Naive B cell (primary cell): ENCODE data around the gene CLSTN2. TPM values are rescaled to one million over a fixed set of nuclear protein-coding genes. Genes with fewer than 3 reads are reported as not detected.

ENCODE experiments used
- ATAC-seq, 2 donors: fragments of 150-1000 bp; cut with Tn5 transposase; 2 replicates each; pipeline ENCODE4 v1.10.0; 2021; ENCODE audit warnings: low read depth in 2 of 2, mild to moderate bottlenecking in 2 of 2, moderate library complexity in 2 of 2
- DNase-seq: peaks from one replicate; pipeline ENCODE4 v3.0.0; 2022
- H3K27ac Mint-ChIP-seq, 6 donors: one replicate each; pipeline ENCODE4 v1.8.0; 2020 to 2022; ENCODE audit warnings: mild to moderate bottlenecking in 6 of 6, mixed read lengths in 6 of 6, moderate library complexity in 5 of 6, inconsistent platforms in 2 of 6
- H3K27me3 Mint-ChIP-seq, 3 donors: one replicate each; pipeline ENCODE4 v1.8.0; 2021 to 2022; ENCODE audit warnings: mixed read lengths in 3 of 3, mild to moderate bottlenecking in 1 of 3
- H3K36me3 Mint-ChIP-seq, 2 donors: one replicate each; pipeline ENCODE4 v1.8.0; 2020 to 2022; ENCODE audit warnings: mixed read lengths in 2 of 2, inconsistent platforms in 1 of 2, mild to moderate bottlenecking in 1 of 2
- H3K4me1 Mint-ChIP-seq, 3 donors: one replicate each; pipeline ENCODE4 v1.8.0; 2020 to 2022; ENCODE audit warnings: mixed read lengths in 3 of 3, inconsistent platforms in 1 of 3, mild to moderate bottlenecking in 1 of 3, moderate library complexity in 1 of 3
- H3K4me3 Mint-ChIP-seq, 8 donors: one replicate each; pipeline ENCODE4 v1.8.0; 2020 to 2022; ENCODE audit warnings: mild to moderate bottlenecking in 8 of 8, mixed read lengths in 8 of 8, moderate library complexity in 8 of 8, inconsistent platforms in 2 of 8
- H3K9me3 Mint-ChIP-seq, 7 donors: one replicate each; pipeline ENCODE4 v1.8.0; 2020 to 2022; ENCODE audit warnings: mixed read lengths in 7 of 7, mild to moderate bottlenecking in 5 of 7, inconsistent platforms in 2 of 7, moderate library complexity in 1 of 7
- polyA plus RNA-seq, 6 donors: library from polyadenylated mRNA; unstranded; fragments of 300-500 nt; fragmentation: Illumina TruSeq; gene quantifications; one replicate each; pipeline ENCODE4 v1.2.3, GENCODE V29; 2021; ENCODE audit warnings: low read depth in 6 of 6

CLSTN2 gene
- polyA plus RNA-seq, 6 donors from 2014 or later, result not detected

GRCh38 chr3:140602781-140603180 lies 667.8 kb downstream of the CLSTN2 start:
- no peaks in the 10 kb centered on the region for H3K36me3 Mint-ChIP-seq
- H3K9me3 Mint-ChIP-seq, result peaks cover 0 to 10% (median 4%) of the 10 kb centered on the region in 7 donors
- H3K27ac Mint-ChIP-seq, result no peak overlapping the region
- no peaks in the 10 kb centered on the region for H3K4me1 Mint-ChIP-seq
- ATAC-seq, result no peak
- DNase-seq, result no peak
- peaks cover 0 to 5% (median 0%) of the 10 kb centered on the region in 3 donors for H3K27me3 Mint-ChIP-seq
- H3K4me3 Mint-ChIP-seq, result no peak overlapping the region

DNA sequence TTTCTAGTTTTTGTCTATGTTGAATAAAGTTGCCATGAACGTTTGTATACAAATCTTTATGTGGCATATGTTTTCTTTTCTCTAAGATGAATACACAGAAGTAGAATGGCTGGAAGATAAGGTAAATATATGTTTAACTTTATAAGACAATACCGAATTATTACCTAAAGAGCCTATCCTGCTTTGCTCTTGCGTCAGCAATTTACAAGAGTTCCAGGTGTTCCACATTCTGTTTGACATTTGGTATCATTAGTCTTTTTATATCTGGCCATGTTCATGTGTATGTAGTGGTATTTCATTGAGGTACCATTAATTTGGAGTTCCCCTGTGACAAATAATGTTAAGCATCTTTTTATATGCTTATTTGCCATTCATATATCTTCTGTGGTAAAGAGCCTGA lies 668.8 kb downstream of the CLSTN2 start:
- DNase-seq (no peak), ATAC-seq (no peak)
- no peaks in the 10 kb centered on the region for H3K4me1 Mint-ChIP-seq
- H3K4me3 Mint-ChIP-seq, result no peak overlapping the region
- peaks cover 0 to 5% (median 0%) of the 10 kb centered on the region in 3 donors for H3K27me3 Mint-ChIP-seq
- no peaks in the 10 kb centered on the region for H3K36me3 Mint-ChIP-seq
- H3K9me3 Mint-ChIP-seq, result peaks cover 0 to 10% (median 4%) of the 10 kb centered on the region in 7 donors
- H3K27ac Mint-ChIP-seq, result no peak overlapping the region

DNA sequence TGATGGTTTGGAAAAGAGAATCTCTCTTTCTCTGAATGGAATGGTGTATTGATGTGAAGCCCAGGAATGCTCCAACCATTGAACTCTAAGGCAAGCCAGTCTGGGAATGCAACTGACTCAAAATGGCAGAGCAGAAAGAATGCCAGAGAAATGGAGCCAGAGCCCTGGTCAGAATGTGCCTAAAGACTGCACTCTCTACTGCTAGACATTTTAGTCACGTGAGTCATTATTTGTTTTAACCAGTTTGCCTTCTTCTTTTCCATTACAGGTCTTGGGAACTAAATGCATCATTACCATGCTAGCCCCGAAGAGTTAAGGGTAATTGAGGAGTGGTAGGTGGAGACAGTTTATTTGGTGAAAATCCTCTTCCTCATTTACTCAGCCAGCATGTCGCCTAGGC lies 675.6 kb downstream of the CLSTN2 start:
- no peaks in the 10 kb centered on the region for H3K36me3 Mint-ChIP-seq
- H3K27me3 Mint-ChIP-seq, result peaks cover 0 to 12% (median 4%) of the 10 kb centered on the region in 3 donors
- DNase-seq (no peak), ATAC-seq (no peak)
- H3K9me3 Mint-ChIP-seq, result peaks cover 0 to 19% (median 6%) of the 10 kb centered on the region in 7 donors
- no peak overlapping the region for H3K27ac Mint-ChIP-seq
- no peaks in the 10 kb centered on the region for H3K4me1 Mint-ChIP-seq
- H3K4me3 Mint-ChIP-seq, result no peak overlapping the region

DNA sequence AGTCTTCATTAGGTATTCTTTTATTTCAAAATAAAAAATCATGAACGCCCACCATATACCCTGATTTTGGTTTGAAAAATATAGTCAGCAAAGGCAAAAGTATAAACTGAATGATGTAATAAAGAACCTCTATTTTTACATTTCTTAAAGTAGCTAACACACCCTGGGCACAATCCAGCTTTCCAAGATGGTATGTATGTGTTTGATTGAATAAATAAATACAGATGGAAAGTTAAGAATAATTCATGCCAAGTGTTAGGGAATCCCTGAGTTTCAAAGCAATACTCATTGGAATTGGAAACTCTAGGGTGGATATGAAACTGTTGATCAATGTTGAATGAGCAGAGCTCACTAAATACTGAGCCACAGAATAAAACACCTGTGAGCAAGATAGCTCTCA lies 679.0 kb downstream of the CLSTN2 start:
- Mint-ChIP-seq H3K4me1 (no peaks in the 10 kb centered on the region), H3K4me3 (no peak overlapping the region), H3K27ac (no peak overlapping the region), H3K36me3 (no peaks in the 10 kb centered on the region), H3K27me3 (peaks cover 0 to 9% (median 5%) of the 10 kb centered on the region in 3 donors), H3K9me3 (peaks cover 8 to 27% (median 15%) of the 10 kb centered on the region in 7 donors)
- ATAC-seq (no peak), DNase-seq (no peak)

GRCh38 chr3:140617135-140617534 lies 682.1 kb downstream of the CLSTN2 start:
- H3K36me3 Mint-ChIP-seq, result no peaks in the 10 kb centered on the region
- no peak for DNase-seq
- peaks cover 7 to 21% (median 10%) of the 10 kb centered on the region in 7 donors for H3K9me3 Mint-ChIP-seq
- H3K27ac Mint-ChIP-seq, result no peak overlapping the region
- H3K4me3 Mint-ChIP-seq, result no peak overlapping the region
- no peaks in the 10 kb centered on the region for H3K4me1 Mint-ChIP-seq
- no peak for ATAC-seq
- H3K27me3 Mint-ChIP-seq, result peaks cover 0 to 9% (median 4%) of the 10 kb centered on the region in 3 donors

DNA sequence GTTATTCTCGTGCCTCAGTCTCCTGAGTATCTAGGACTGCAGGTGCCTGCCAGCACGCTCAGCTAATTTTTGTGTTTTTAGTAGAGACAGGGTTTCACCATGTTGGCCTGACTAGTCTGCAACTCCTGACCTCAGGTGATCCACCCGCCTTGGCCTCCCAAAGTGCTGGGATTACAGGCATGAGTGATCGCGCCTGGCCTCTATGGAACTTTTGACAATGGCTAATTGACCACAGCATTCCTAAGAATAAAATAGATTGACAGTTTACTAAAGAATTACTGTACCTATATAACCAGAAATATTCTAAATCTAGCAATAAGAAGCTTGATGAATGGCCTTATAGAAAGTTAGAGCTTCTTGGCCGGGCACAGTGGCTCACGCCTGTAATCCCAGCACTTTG lies 691.9 kb downstream of the CLSTN2 start:
- Mint-ChIP-seq H3K9me3 (peaks cover 0 to 4% (median 0%) of the 10 kb centered on the region in 7 donors), H3K4me3 (no peak overlapping the region), H3K27me3 (no peaks in the 10 kb centered on the region), H3K27ac (no peak overlapping the region), H3K36me3 (no peaks in the 10 kb centered on the region), H3K4me1 (no peaks in the 10 kb centered on the region)
- ATAC-seq (no peak), DNase-seq (no peak)
